ENCODE measurements around the gene GABRA4. TPM values are rescaled to one million over a fixed set of nuclear protein-coding genes. Genes with fewer than 3 reads are reported as not detected.

GABRA4 gene
- total and polyA plus RNA-seq, 10 of the 15 experiments (the other 5 are each of a cell fraction or from before 2014, with no cell fraction given), result 0.69 to 14.6 (median 1.1) TPM

GRCh38 chr4:46956451-46956850, 36.9 kb downstream of the GABRA4 start:
- FAIRE-seq (no peak), ATAC-seq (no peak), DNase-seq (ENCODE audit: low read depth, low spot score) (no peak)
- H3K36me3 ChIP-seq (ENCODE audit: control insufficient read depth in 2 of 2, insufficient read depth in 2 of 2, low read length in 1 of 2), result no peaks in the 10 kb centered on the region
- ChIA-PET CTCF (interaction anchor here (1.1 to 2.8 kb wide), 3 partner anchors 11 to 23 kb away, joined by 3 to 9 read pairs (median 3); no protein-coding TSS in a partner anchor), POLR2A (interaction anchor here (0.5 to 1.0 kb wide), 2 partner anchors 23 to 289 kb away, joined by 3 to 4 read pairs; no protein-coding TSS in a partner anchor), RAD21 (ENCODE audit: unreplicated experiment) (interaction anchor here (0.8 to 2.6 kb wide), 7 partner anchors 15 to 77 kb away, joined by 3 to 8 read pairs (median 4); no protein-coding TSS in a partner anchor), SMC1A (ENCODE audit: uncharacterized antibody, unreplicated experiment) (interaction anchor here (1.0 to 3.0 kb wide), 7 partner anchors 15 to 42 kb away, joined by 4 to 9 read pairs (median 4); no protein-coding TSS in a partner anchor)
- H3K4me1 ChIP-seq (ENCODE audit: control insufficient read depth, insufficient read depth, low read length), result no peaks in the 10 kb centered on the region
- H3K4me3 ChIP-seq, result no peak overlapping the region
- in situ Hi-C loops (cut with MboI) (no loop called here), intact Hi-C loops (cut with micrococcal nuclease; ENCODE audit: unreplicated experiment) (no loop called here)
- no TSS peak for BruUV-seq (replicated peaks)
- no peak overlapping the region for H3K4me2 ChIP-seq (ENCODE audit: control insufficient read depth, insufficient read depth)
- H3K27me3 ChIP-seq (replicated peaks in 1 of 2; ENCODE audit: control insufficient read depth in 2 of 2, insufficient read depth in 2 of 2, low read length in 1 of 2), result no peaks in the 10 kb centered on the region
- no peaks in the 10 kb centered on the region for H3K79me2 ChIP-seq (ENCODE audit: control insufficient read depth, insufficient read depth, low read length)
- TF ChIP-seq SREBF1 (IDR thresholded peaks at IDR 0.05; ENCODE audit: low read length), result no peak
- no peak for TF ChIP-seq LARP7 (IDR thresholded peaks at IDR 0.05)
- TF ChIP-seq ATF3 (IDR thresholded peaks at IDR 0.05; ENCODE audit: borderline replicate concordance, extremely low read depth, low read depth, low read length), result no peak
- TF ChIP-seq HDGF (IDR thresholded peaks at IDR 0.05), result no peak
- no peak for TF ChIP-seq E4F1 (IDR thresholded peaks at IDR 0.05; ENCODE audit: borderline replicate concordance, partially characterized antibody)
- no peak for TF ChIP-seq KDM1A (IDR thresholded peaks at IDR 0.05; ENCODE audit: borderline replicate concordance)
- no peak for TF ChIP-seq RUNX3 (IDR thresholded peaks at IDR 0.05; ENCODE audit: low read length)
- TF ChIP-seq ELK1 (IDR thresholded peaks at IDR 0.05; ENCODE audit: low read depth, low read length), result no peak
- no peak for TF ChIP-seq RCOR1 (conservative IDR thresholded peaks at IDR 0.05; ENCODE audit: low read depth, low read length)
- TF ChIP-seq NR2C1 (IDR thresholded peaks at IDR 0.05), result no peak
- TF ChIP-seq IKZF1 (conservative IDR thresholded peaks at IDR 0.05), result no peak
- no peak for TF ChIP-seq TBL1XR1 (IDR thresholded peaks at IDR 0.05; ENCODE audit: low read depth, low read length)
- no peak for TF ChIP-seq BRCA1 (IDR thresholded peaks at IDR 0.05; ENCODE audit: low read depth, low read length)
- no peak for TF ChIP-seq TCF3 (IDR thresholded peaks at IDR 0.05; ENCODE audit: borderline replicate concordance, insufficient read depth, low read depth, low read length)
- TF ChIP-seq NFIC (IDR thresholded peaks at IDR 0.05; ENCODE audit: low read depth, low read length), result no peak
- no peak for TF ChIP-seq BCLAF1 (IDR thresholded peaks at IDR 0.05)
- TF ChIP-seq MAX (IDR thresholded peaks at IDR 0.05; ENCODE audit: low read depth, low read length), result no peak
- TF ChIP-seq RAD51 (IDR thresholded peaks at IDR 0.05), result no peak
- TF ChIP-seq CEBPB (IDR thresholded peaks at IDR 0.05; ENCODE audit: borderline replicate concordance in 1 of 2, low read depth in 2 of 2, low read length in 2 of 2), result no peak
- no peaks in the 10 kb centered on the region for H4K20me1 ChIP-seq (ENCODE audit: control insufficient read depth, insufficient read depth)
- no peak overlapping the region for H3K9ac ChIP-seq (ENCODE audit: control insufficient read depth, insufficient read depth, low read length)
- H3K9me3 ChIP-seq (replicated peaks; ENCODE audit: control insufficient read depth, insufficient read depth, low read length), result no peaks in the 10 kb centered on the region
- H2AFZ ChIP-seq (ENCODE audit: control insufficient read depth, low read depth, low read length), result no peak overlapping the region
- 69% methylated on average over 4 of the region's 4 CpGs for WGBS (ENCODE audit: insufficient coverage, insufficient replicate concordance, low lambda C conversion rate, missing lambda C conversion rate)
- H3K27ac ChIP-seq (ENCODE audit: control insufficient read depth, insufficient read depth), result no peak overlapping the region
